HepG2 (cell line): ENCODE data around the gene MAP2K2.

Experiments
- EED ChIP-seq: sonication (generic); formaldehyde crosslinking; IDR thresholded peaks from 2 replicates; pipeline ENCODE4 v1.5.0; 2020; ENCODE audit warnings: mild to moderate bottlenecking, missing genetic modification reagents
- ELF4 ChIP-seq: sonication (generic); formaldehyde crosslinking; IDR thresholded peaks from 2 replicates; pipeline ENCODE4 v1.5.0; 2020; ENCODE audit warnings: missing genetic modification reagents, mild to moderate bottlenecking, moderate library complexity, borderline replicate concordance
- GFI1 ChIP-seq: sonication (generic); formaldehyde crosslinking; IDR thresholded peaks from 2 replicates; pipeline ENCODE4 v1.5.0; 2020; ENCODE audit warnings: missing genetic modification reagents, mild to moderate bottlenecking, borderline replicate concordance
- NFKBIZ ChIP-seq: IDR thresholded peaks from 2 replicates; pipeline ENCODE4 v1.6.1; 2018; ENCODE audit warnings: missing genetic modification reagents, missing compliant biosample characterization
- PCBP2 ChIP-seq: fragments of 200-400 bp; formaldehyde crosslinking; optimal IDR thresholded peaks from 2 replicates; pipeline ENCODE3; 2018; ENCODE audit warnings: low read length, low read depth; ENCODE audit not compliant: poor library complexity, severe bottlenecking
- SRF ChIP-seq: IDR thresholded peaks from 2 replicates; pipeline ENCODE4 v1.6.1; 2011; ENCODE audit warnings: mild to moderate bottlenecking, low read depth, low read length, moderate library complexity
- UBTF ChIP-seq: sonication (generic); formaldehyde crosslinking; IDR thresholded peaks from 2 replicates; pipeline ENCODE4 v1.4.0; 2020; ENCODE audit warnings: mild to moderate bottlenecking, missing genetic modification reagents
- ZNF792 ChIP-seq: IDR thresholded peaks from 2 replicates; pipeline ENCODE4 v1.6.1; 2016
- TF ChIP-seq, protein P1 (sequence below): sonication (generic); formaldehyde crosslinking; IDR thresholded peaks from 2 replicates; pipeline ENCODE4 v1.4.0; 2020; ENCODE audit warnings: missing genetic modification reagents, borderline replicate concordance

DNA sequence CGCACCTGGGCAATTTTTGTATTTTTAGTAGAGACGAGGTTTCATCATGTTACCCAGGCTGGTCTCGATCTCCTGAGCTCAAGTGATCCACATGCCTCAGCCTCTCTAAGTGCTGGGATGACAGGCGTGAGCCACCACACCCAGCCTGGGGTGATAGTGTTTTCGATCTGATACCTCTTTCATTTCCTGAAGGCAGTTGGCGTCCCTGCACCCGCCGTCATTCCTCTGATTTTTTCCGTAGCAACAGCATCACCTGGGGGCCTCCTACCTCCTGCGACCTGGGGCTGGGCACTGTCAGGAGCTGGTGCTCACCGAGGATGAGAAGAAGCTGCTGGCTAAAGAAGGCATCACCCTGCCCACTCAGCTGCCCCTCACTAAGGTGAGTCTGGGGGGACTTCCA, 40.3 kb upstream of the MAP2K2 start:
- TF ChIP-seq ELF4: no peak
- no peak for TF ChIP-seq GFI1
- TF ChIP-seq, protein P1, sequence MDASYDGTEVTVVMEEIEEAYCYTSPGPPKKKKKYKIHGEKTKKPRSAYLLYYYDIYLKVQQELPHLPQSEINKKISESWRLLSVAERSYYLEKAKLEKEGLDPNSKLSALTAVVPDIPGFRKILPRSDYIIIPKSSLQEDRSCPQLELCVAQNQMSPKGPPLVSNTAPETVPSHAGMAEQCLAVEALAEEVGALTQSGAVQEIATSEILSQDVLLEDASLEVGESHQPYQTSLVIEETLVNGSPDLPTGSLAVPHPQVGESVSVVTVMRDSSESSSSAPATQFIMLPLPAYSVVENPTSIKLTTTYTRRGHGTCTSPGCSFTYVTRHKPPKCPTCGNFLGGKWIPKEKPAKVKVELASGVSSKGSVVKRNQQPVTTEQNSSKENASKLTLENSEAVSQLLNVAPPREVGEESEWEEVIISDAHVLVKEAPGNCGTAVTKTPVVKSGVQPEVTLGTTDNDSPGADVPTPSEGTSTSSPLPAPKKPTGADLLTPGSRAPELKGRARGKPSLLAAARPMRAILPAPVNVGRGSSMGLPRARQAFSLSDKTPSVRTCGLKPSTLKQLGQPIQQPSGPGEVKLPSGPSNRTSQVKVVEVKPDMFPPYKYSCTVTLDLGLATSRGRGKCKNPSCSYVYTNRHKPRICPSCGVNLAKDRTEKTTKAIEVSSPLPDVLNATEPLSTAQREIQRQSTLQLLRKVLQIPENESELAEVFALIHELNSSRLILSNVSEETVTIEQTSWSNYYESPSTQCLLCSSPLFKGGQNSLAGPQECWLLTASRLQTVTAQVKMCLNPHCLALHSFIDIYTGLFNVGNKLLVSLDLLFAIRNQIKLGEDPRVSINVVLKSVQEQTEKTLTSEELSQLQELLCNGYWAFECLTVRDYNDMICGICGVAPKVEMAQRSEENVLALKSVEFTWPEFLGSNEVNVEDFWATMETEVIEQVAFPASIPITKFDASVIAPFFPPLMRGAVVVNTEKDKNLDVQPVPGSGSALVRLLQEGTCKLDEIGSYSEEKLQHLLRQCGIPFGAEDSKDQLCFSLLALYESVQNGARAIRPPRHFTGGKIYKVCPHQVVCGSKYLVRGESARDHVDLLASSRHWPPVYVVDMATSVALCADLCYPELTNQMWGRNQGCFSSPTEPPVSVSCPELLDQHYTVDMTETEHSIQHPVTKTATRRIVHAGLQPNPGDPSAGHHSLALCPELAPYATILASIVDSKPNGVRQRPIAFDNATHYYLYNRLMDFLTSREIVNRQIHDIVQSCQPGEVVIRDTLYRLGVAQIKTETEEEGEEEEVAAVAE (CRISPR knock-in tag): no peak
- TF ChIP-seq NFKBIZ (CRISPR knock-in tag): no peak
- no peak for TF ChIP-seq EED
- TF ChIP-seq PCBP2: no peak
- TF ChIP-seq UBTF (CRISPR knock-in tag): no peak
- TF ChIP-seq SRF: no peak
- TF ChIP-seq ZNF792 (CRISPR knock-in tag): no peak
